Measurements from ENCODE around the gene USP3. TPM values are rescaled to one million over a fixed set of nuclear protein-coding genes. Genes with fewer than 3 reads are reported as not detected.
A peak's percentile ranks its signal among the peaks of the same experiment; 100 is the strongest.
"Not testable (repeated sequence)": the region's sequence is repeated elsewhere in the genome, so short reads cannot be mapped to it uniquely, and the experiment has no call there.

Gene USP3
- total and polyA plus RNA-seq, 2 of the 13 experiments (the other 11 are each of a cell fraction or from before 2014, with no cell fraction given): 14.3 to 61.2 TPM

DNA sequence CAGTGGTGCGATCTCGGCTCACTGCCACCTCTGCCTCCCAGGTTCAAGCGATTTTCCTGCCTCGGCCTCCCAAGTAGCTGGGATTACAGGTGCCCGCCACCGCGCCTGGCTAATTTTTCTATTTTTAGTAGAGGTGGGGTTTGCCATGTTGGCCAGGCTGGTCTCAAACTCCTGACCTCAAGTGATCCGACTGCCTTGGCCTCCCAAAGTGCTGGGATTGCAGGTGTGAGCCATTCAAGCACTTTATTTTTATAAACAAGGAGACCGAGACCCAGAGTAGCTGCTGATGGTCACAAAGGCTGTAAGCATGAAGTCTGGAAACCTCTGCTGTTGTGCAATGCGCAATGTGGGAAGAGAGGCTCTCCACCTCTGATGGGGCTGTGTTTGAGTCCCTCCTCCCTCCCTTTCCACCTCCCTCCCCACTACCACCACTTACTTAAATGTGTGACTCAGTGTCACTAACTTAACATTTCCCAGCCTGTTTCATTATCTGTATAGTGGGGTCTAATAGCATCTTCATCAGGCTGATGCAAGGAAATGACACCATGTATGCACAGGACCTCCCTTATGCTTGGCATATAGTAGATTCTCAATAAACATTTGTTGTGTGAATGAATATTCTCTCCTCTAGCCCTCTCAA, 16.5 kb upstream of the USP3 start:
- H3K9ac ChIP-seq (ENCODE audit: insufficient read depth, low read depth, low read length); H3K4me3 ChIP-seq (replicated peaks in 1 of 3; ENCODE audit: insufficient read depth in 1 of 3, low read depth in 2 of 3, low read length in 3 of 3); H3K27ac ChIP-seq (ENCODE audit: extremely low read length, insufficient read depth, low read length); H3K27me3 ChIP-seq (ENCODE audit: control insufficient read depth in 1 of 2, insufficient read depth in 2 of 2, low read length in 2 of 2); H3K9me3 ChIP-seq (ENCODE audit: low read length); ATAC-seq; in situ Hi-C loops (cut with HindIII; ENCODE audit: extremely low pct_ligation_motif_present, low pct_unique_long_range_greater_than_20kb); FAIRE-seq; H4K20me1 ChIP-seq (ENCODE audit: insufficient read depth, low read length); H3K79me2 ChIP-seq (ENCODE audit: insufficient read depth, low read length); intact Hi-C loops (cut with micrococcal nuclease; ENCODE audit: unreplicated experiment); H2AFZ ChIP-seq (ENCODE audit: low read length); DNase-seq (ENCODE audit: low spot score); BruUV-seq (replicated peaks); H3K36me3 ChIP-seq (replicated peaks in 1 of 2; ENCODE audit: control insufficient read depth in 1 of 2, insufficient read depth in 2 of 2, low read length in 2 of 2); H3K4me2 ChIP-seq (ENCODE audit: low read depth, low read length): not testable (repeated sequence)
- TF ChIP-seq HDAC1 (CRISPR knock-in tag; IDR thresholded peaks at IDR 0.05) (0 out of 2 replicates have a peak, but pooled peaks have one; percentile 9), ZNF3 (CRISPR knock-in tag; IDR thresholded peaks at IDR 0.05) (0 out of 2 replicates have a peak, but pooled peaks have one; percentile 28), CEBPB (IDR thresholded peaks at IDR 0.05; ENCODE audit: borderline replicate concordance, low read depth, low read length) (peak; percentile 34; the same call in 1 of the 2 replicates), PHF21A (CRISPR knock-in tag; IDR thresholded peaks at IDR 0.05) (peak; percentile 8; the same call in 1 of the 2 replicates)
- peaks cover 62% of the 10 kb centered on the region for H3K4me1 ChIP-seq (ENCODE audit: insufficient read depth, low read length)
- WGBS (ENCODE audit: low lambda C conversion rate): 64% methylated on average over 10 of the region's 10 CpGs
- ChIA-PET CTCF (ENCODE audit: low intra/inter-chr PET ratio, low total read pairs) (interaction anchor here (1.3 to 1.8 kb wide), 2 partner anchors 21 to 112 kb away, joined by 7 to 9 read pairs; no protein-coding TSS in a partner anchor), POLR2A (interaction anchor here (0.9 to 1.5 kb wide), 5 partner anchors 10 to 17 kb away, joined by 3 to 19 read pairs (median 5); partner anchors contain the start of gene USP3)

DNA sequence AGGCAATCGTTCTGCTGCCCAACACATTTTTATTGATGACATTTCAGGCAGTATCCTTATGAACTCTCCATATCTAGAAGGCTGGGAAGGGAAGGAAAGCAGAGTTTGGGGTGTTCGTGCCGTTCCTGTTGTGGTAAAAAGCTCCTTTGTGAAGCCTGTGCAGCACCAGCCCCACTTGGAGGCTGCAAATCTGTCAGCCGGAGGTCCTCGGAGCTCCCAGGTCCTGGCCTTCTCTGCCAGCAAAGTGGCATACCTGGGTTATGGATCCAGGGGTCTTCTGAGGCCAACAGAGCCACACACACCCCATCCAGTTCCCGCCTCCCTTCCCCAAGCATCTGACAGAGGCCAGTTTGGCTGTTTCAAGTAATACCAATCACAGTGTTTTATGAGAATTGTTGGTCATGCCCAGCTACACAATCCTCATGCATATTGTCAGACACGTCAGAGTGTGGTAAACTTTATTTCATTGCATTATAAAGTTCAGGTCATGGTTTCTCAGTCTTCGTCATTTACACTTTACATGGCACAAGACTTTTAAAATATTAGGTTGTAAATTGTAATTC, 15.9 kb upstream of the USP3 start:
- H3K9me3 ChIP-seq (ENCODE audit: low read length): no peaks in the 10 kb centered on the region
- no peak for ATAC-seq
- no peak overlapping the region for H2AFZ ChIP-seq (ENCODE audit: low read length)
- in situ Hi-C loops (cut with HindIII; ENCODE audit: extremely low pct_ligation_motif_present, low pct_unique_long_range_greater_than_20kb): no loop called here
- no peaks in the 10 kb centered on the region for H3K79me2 ChIP-seq (ENCODE audit: insufficient read depth, low read length)
- POLR2A ChIA-PET: interaction anchor here (1.1 to 1.5 kb wide), 2 partner anchors 13 to 15 kb away, joined by 4 to 15 read pairs; no protein-coding TSS in a partner anchor
- DNase-seq (ENCODE audit: low spot score): no peak
- no peaks in the 10 kb centered on the region for H4K20me1 ChIP-seq (ENCODE audit: insufficient read depth, low read length)
- no TSS peak for BruUV-seq (replicated peaks)
- no peak for FAIRE-seq
- H3K4me3 ChIP-seq (replicated peaks in 1 of 3; ENCODE audit: insufficient read depth in 1 of 3, low read depth in 2 of 3, low read length in 3 of 3): no peak overlapping the region
- H3K9ac ChIP-seq (ENCODE audit: insufficient read depth, low read depth, low read length): no peak overlapping the region
- intact Hi-C loops (cut with micrococcal nuclease; ENCODE audit: unreplicated experiment): no loop called here
- peaks cover 62% of the 10 kb centered on the region for H3K4me1 ChIP-seq (ENCODE audit: insufficient read depth, low read length)
- no peaks in the 10 kb centered on the region for H3K36me3 ChIP-seq (replicated peaks in 1 of 2; ENCODE audit: control insufficient read depth in 1 of 2, insufficient read depth in 2 of 2, low read length in 2 of 2)
- 92% methylated on average over 5 of the region's 8 CpGs for WGBS (ENCODE audit: low lambda C conversion rate)
- CTCF ChIA-PET (ENCODE audit: low intra/inter-chr PET ratio, low total read pairs): interaction anchor here (1.8 kb wide), 1 partner anchor 111 kb away, joined by 9 read pairs; no protein-coding TSS in a partner anchor
- no peak overlapping the region for H3K4me2 ChIP-seq (ENCODE audit: low read depth, low read length)
- H3K27ac ChIP-seq (ENCODE audit: extremely low read length, insufficient read depth, low read length): no peak overlapping the region
- H3K27me3 ChIP-seq (ENCODE audit: control insufficient read depth in 1 of 2, insufficient read depth in 2 of 2, low read length in 2 of 2): no peaks in the 10 kb centered on the region; a peak in 1 of 5 replicates
- TF ChIP-seq, protein P1, sequence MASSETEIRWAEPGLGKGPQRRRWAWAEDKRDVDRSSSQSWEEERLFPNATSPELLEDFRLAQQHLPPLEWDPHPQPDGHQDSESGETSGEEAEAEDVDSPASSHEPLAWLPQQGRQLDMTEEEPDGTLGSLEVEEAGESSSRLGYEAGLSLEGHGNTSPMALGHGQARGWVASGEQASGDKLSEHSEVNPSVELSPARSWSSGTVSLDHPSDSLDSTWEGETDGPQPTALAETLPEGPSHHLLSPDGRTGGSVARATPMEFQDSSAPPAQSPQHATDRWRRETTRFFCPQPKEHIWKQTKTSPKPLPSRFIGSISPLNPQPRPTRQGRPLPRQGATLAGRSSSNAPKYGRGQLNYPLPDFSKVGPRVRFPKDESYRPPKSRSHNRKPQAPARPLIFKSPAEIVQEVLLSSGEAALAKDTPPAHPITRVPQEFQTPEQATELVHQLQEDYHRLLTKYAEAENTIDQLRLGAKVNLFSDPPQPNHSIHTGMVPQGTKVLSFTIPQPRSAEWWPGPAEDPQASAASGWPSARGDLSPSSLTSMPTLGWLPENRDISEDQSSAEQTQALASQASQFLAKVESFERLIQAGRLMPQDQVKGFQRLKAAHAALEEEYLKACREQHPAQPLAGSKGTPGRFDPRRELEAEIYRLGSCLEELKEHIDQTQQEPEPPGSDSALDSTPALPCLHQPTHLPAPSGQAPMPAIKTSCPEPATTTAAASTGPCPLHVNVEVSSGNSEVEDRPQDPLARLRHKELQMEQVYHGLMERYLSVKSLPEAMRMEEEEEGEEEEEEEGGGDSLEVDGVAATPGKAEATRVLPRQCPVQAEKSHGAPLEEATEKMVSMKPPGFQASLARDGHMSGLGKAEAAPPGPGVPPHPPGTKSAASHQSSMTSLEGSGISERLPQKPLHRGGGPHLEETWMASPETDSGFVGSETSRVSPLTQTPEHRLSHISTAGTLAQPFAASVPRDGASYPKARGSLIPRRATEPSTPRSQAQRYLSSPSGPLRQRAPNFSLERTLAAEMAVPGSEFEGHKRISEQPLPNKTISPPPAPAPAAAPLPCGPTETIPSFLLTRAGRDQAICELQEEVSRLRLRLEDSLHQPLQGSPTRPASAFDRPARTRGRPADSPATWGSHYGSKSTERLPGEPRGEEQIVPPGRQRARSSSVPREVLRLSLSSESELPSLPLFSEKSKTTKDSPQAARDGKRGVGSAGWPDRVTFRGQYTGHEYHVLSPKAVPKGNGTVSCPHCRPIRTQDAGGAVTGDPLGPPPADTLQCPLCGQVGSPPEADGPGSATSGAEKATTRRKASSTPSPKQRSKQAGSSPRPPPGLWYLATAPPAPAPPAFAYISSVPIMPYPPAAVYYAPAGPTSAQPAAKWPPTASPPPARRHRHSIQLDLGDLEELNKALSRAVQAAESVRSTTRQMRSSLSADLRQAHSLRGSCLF (CRISPR knock-in tag; IDR thresholded peaks at IDR 0.05; ENCODE audit: borderline replicate concordance): no peak
- TF ChIP-seq ZNF235 (CRISPR knock-in tag; IDR thresholded peaks at IDR 0.05; ENCODE audit: borderline replicate concordance): no peak
- TF ChIP-seq, protein P2, sequence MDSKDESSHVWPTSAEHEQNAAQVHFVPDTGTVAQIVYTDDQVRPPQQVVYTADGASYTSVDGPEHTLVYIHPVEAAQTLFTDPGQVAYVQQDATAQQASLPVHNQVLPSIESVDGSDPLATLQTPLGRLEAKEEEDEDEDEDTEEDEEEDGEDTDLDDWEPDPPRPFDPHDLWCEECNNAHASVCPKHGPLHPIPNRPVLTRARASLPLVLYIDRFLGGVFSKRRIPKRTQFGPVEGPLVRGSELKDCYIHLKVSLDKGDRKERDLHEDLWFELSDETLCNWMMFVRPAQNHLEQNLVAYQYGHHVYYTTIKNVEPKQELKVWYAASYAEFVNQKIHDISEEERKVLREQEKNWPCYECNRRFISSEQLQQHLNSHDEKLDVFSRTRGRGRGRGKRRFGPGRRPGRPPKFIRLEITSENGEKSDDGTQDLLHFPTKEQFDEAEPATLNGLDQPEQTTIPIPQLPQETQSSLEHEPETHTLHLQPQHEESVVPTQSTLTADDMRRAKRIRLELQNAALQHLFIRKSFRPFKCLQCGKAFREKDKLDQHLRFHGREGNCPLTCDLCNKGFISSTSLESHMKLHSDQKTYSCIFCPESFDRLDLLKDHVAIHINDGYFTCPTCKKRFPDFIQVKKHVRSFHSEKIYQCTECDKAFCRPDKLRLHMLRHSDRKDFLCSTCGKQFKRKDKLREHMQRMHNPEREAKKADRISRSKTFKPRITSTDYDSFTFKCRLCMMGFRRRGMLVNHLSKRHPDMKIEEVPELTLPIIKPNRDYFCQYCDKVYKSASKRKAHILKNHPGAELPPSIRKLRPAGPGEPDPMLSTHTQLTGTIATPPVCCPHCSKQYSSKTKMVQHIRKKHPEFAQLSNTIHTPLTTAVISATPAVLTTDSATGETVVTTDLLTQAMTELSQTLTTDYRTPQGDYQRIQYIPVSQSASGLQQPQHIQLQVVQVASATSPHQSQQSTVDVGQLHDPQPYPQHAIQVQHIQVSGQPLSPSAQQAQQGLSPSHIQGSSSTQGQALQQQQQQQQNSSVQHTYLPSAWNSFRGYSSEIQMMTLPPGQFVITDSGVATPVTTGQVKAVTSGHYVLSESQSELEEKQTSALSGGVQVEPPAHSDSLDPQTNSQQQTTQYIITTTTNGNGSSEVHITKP (CRISPR knock-in tag; IDR thresholded peaks at IDR 0.05; ENCODE audit: low read depth): no peak

All from HepG2 (cell line).